ENCODE data around the gene BNIP3.

Gene BNIP3, protein sequence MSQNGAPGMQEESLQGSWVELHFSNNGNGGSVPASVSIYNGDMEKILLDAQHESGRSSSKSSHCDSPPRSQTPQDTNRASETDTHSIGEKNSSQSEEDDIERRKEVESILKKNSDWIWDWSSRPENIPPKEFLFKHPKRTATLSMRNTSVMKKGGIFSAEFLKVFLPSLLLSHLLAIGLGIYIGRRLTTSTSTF

DNA sequence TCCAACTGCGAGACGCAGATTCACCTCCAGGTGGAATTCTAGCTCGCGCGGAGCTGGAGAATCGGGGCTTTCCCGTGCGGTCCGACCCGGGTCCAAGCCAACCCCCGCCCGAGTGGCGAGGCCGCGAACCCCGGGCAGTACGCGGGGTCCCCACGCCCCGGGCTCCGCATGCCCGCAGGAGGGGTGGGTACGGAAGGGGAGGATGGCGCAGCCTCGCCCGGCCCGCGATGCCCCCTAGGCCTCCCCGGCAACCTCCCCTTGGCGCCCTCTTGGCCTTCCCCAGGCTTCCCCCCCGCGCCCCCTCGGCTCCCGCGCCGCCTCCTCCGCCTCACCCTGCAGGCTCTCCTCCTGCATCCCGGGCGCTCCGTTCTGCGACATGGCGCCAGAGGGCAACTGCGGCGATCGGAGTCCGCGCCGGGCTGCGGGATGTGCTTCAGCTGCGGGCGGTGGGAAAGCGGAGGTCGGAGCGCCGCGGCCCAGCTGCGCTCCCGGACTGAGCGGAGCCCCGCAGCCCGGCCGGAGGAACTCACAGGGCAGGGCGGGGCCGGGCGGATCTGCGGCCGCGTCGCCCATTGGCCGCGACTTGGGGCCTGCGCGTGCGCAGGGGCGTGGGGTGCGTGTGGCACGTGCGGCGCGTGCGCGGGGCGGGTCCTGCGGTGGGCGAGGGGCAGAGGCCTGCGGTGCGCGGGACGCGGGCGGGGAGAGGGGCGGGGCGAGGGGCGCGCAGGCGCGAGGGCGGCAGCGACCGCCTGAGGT, at the start of gene BNIP3:
TSS of gene BNIP3 (minus strand) at position 495 of the 756 bp plus-strand sequence. CDS start at position 378, 117 bp downstream.
- DNase-seq, result peak; percentile 84 to 96 (median 88)

DNA sequence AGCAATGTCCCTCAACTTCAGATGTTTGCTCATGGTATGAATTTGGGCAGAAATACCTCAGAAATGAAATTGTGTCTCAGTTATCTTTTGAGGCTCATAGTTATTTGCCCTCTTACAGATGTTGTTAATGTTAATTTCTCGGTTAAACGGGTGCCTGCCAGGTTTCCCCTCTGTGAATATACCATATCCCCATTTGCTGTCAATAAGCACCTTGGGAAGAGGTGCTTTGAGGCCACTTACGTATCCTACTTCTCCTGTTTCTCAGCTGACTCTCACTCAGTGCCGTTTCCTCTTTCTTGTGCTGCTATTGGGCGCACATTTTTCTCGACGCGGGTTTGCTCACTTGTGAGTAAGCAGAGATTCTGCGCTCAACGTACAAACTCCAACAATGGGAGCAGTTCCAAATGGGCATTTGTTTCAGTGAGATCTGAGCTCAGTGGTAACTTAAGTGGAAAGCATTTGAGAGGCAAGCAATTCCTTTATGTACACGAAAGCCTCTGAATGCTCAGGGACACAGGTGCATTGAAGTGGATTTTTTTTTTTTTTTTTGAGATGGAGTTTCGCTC, 49.3 kb upstream of the BNIP3 start:
- DNase-seq, result no peak

DNA sequence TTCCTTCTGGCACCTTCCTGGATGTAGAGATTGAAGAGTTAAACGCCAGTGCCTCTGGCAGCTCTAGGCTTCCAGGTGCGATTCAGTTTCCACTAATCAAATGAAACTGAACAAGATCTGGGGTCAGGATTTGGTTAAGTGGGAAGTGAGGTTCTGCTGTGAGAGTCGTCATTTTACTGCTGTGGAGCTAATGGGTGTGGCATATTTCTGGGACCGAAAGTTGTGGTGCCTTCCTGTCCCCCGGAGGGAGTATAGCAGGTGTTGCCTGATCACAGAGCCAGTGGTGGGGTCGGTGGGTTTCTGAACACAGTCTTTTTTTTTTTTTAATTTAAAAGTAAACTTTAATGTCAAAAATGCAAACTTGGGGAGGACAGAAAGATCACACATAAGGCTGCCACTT, 47.0 kb upstream of the BNIP3 start:
- no peak for DNase-seq

- DNase-seq, result no peak
Observed at GRCh38 chr10:132027423-132027983, 45.8 kb upstream of the BNIP3 start.

DNA sequence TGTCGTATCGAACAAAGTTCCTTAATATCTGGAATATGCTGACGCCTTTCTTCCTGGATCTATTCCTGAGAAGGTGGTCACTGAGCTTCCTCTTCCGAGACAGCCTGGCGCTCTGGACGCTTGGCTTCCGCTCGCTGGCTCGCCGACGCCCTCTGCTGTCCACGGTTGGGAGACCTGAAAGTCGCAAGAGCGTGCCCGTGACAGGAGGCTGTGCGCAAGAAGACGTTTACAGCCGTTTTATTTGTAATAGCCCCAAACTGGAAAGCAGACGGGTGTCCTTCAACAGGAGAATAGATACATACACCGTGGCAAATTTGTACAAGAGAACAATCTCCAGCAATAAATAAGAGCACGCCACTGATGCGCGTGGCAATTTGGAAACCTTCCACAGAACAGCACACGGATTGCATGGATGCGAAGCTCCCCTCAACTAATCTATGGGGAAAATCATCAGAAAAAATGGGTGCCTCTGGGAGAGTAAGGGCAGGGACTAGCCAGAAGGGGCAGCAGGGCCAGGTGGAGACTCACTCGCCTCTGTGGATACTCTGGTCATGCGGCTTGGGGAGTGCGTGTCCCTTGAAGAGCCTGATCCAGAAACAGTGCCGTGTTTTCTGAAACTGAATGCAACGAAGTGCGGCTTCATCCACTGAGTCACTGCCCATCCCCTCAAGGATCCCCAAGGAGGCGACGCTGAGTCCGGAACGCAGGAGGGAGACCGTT, 41.5 kb upstream of the BNIP3 start:
- peak; percentile 43 to 76 (median 60) for DNase-seq

DNA sequence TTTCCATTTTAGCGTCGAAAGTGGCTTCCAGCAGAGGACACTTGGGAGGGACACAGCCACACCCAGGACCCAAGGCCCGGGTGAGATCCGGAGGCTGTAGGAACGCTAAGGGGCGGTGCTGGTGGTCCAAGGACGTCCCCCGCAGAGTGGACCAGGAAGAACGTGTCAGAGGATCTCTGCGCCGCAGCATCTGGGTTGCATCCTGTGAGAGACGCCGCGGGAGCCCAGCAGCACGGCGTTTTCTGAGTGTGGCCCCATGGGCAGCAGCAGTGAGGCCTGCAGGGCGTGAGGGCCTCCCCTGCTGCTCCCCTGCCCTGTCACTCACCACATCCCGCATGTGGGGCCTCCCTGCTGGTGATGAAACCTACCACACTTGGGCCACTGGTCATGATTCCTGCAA, 40.5 kb upstream of the BNIP3 start:
- no peak for DNase-seq

DNA sequence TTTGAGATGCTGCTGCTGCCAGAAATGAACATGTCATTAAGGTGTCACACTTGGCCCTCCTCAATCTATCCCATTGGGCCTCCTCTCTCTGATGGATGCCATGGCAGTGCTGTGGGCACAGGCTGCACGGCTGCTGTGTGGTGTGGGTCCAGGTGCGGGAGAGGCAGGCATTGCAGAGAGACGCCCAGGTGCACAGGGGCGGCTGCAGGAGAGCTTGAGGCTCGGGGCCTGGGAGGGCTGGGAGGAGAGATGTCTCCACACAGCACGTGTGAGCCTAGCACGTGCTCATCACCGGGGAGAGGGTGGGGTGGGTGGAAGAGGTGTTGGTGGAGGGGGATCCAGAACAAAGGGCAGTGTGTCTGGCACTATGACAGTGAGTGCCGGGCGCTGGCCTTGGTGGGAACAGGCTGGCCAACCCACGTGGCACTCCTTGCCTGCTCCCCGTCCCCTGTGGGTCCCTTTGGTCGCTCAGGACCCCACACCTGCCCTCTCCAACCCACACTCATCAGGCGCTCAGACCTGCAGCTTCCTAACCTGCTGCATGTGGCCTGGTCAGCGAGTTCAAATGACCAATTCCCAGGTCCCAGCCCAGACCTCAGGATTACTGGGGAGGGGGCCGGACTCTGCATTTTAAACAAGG, 39.9 kb upstream of the BNIP3 start:
- no peak for DNase-seq

DNA sequence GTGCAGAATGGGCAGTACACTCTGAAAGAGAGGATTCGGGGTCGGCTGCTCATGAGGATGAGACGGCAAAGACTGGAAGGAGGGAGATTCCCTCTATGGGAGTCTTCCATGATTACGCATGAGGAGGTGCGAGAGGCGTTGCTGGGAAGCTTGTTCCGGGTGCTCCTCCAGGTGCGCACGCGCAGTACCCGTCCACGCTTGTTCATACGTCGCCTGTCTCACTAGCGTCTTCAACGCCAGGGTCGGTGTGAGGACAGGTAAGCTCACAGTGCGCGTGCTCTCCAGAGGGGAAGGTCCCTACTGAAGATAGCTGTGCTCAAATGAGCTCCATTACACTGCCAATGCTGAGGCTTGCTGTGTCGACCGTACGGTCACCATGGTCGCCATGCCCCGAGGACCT, 39.3 kb upstream of the BNIP3 start:
- DNase-seq, result no peak

- no peak for DNase-seq
Observed at GRCh38 chr10:132020456-132020855, 38.7 kb upstream of the BNIP3 start.

DNA sequence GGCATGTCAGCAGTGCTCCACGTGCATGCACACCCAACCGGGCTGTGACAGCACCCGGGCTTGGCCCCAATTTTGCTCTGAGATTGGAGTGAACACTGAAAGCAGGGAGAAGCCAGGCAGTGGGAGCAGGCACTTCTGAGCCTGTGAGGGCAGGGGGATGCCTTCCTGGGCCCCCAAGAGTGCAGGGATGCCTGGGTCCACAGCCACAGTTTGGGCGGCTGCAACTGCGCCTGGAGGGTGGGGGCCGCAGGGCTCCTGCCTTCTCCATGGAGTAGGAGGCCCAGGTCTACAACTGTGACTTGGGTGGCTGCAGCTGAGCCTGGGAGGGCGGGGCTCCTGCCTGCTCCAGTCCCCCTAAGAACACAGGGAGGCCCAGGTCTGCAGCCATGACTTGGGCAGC, 37.6 kb upstream of the BNIP3 start:
- no peak for DNase-seq

GRCh38 chr10:132018446-132018845, 36.7 kb upstream of the BNIP3 start:
- DNase-seq, result no peak

GRCh38 chr10:132016514-132016913, 34.8 kb upstream of the BNIP3 start:
- no peak for DNase-seq

GRCh38 chr10:132011445-132011844, 29.7 kb upstream of the BNIP3 start:
- DNase-seq, result no peak

DNA sequence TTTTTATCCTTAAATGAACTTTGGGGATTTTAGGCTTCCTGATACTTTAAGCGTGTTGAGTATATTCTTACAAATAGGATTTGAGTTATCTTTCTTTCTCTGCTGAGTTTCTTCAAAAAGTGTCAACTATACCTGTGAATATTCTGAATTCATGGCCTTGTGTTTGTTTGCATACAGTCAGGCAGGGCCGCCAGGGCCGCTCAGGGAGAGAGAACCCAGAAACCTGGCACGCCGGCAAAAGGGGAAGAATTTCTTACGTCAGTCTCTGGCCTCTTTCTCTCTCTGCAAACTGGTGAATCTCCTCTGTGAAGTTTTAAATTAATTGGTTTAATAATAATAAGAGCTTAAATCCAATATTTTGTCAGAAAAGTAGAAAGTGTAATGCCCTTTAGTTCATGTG, 29.3 kb upstream of the BNIP3 start:
- no peak for DNase-seq

- no peak for DNase-seq
Observed at GRCh38 chr10:132010483-132010882, 28.8 kb upstream of the BNIP3 start.

DNA sequence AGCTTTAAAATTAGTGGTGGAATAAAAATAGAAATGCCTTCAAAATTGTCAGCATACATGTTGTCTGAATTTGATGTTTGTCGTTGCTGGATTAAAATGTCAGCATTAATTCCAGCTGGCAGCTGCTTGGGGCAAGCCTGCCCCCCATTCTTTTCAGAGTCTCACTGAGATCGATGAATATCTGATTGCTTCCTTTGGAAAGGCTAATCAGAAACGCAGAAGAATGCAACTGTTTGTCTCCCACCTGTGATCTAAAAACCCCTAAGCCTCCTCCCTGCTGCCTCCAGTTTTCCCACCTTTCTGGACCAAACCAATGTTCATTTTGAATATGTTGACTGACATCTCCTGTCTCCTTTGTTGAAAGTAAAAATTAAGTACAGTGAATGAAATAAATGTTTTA, 27.9 kb upstream of the BNIP3 start:
- no peak for DNase-seq

DNA sequence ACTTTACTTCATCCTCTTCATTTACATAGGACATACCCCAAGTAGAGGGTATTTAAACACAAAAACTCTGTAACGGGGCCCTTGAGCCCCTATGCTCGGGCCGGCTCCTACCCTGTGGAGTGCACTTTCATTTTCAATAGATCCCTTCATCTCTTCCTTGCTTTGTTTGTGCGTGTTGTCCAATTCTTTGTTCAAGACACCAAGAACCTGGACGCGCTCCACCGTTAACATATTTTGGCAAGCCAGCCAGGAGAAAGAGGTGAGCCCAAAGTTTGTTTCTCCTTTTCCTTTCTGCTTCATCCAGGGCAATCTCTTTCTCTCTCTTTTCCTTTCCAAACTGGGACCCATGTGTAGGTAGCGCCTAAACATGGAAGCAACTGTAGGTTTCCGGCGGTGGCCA, 26.0 kb upstream of the BNIP3 start:
- no peak for DNase-seq

DNA sequence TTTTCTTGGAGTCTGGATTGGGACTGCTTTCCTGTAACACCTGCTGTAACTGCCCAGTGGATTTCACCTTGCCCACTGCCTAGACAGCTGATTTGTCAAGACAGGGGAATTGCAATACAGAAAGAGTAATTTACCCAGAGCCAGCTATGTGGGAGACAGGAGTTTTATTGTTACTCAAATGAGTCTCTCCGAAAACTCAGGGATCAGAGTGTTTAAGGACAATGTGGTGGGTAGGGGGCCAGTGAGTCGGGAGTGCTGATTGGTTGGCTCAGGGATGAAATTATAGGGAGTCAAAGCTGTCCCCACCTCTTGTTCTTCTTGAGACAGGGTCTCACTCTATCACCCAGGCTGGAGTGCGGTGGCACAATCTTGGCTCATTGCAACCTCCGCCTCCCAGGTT, 25.2 kb upstream of the BNIP3 start:
- no peak for DNase-seq

- DNase-seq, result no peak
Observed at GRCh38 chr10:132005147-132005546, 23.4 kb upstream of the BNIP3 start.

DNA sequence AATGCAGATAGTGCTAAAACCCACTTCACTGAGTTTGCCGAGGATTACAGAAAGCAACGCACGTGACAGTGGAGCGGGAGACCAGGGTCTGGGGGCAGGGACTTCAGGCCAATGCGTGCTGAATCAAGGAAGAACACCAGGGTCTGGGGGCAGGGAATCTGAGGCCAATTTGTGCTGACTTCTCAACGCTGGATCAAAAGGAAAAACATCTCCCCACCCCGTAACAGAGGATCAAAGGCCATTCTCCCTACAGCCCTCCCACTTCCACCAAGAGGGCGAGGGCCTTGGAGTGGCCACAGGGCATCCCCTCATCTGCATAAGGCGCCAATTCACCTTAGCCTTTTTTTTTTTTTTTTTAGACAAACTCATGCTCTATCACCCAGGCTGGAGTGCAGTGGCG, 22.3 kb upstream of the BNIP3 start:
- DNase-seq, result no peak

- DNase-seq, result no peak
Observed at GRCh38 chr10:132003282-132003924, 21.7 kb upstream of the BNIP3 start.

GRCh38 chr10:132002004-132002403, 20.3 kb upstream of the BNIP3 start:
- DNase-seq, result no peak
